WI38 (cell line): ENCODE results near the gene UCMA.
"Not testable (repeated sequence)": the region's sequence is repeated elsewhere in the genome, so short reads cannot be mapped to it uniquely, and the experiment has no call there.

ENCODE experiments used
- H3K4me3 ChIP-seq: 2 replicates; pipeline ENCODE4 v1.5.1; 2011; ENCODE audit warnings: low read depth, mild to moderate bottlenecking, control low read depth, low read length
- TF ChIP-seq, protein P1 (sequence below): IDR thresholded peaks from 2 replicates; pipeline ENCODE4 v1.5.1; 2012; ENCODE audit warnings: low read depth, mild to moderate bottlenecking, control low read depth, low read length

The UCMA gene

GRCh38 chr10:13247246-13247645 lies 13.1 kb upstream of the UCMA start:
- TF ChIP-seq, protein P1, sequence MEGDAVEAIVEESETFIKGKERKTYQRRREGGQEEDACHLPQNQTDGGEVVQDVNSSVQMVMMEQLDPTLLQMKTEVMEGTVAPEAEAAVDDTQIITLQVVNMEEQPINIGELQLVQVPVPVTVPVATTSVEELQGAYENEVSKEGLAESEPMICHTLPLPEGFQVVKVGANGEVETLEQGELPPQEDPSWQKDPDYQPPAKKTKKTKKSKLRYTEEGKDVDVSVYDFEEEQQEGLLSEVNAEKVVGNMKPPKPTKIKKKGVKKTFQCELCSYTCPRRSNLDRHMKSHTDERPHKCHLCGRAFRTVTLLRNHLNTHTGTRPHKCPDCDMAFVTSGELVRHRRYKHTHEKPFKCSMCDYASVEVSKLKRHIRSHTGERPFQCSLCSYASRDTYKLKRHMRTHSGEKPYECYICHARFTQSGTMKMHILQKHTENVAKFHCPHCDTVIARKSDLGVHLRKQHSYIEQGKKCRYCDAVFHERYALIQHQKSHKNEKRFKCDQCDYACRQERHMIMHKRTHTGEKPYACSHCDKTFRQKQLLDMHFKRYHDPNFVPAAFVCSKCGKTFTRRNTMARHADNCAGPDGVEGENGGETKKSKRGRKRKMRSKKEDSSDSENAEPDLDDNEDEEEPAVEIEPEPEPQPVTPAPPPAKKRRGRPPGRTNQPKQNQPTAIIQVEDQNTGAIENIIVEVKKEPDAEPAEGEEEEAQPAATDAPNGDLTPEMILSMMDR = no peak
- no peak overlapping the region for H3K4me3 ChIP-seq

DNA sequence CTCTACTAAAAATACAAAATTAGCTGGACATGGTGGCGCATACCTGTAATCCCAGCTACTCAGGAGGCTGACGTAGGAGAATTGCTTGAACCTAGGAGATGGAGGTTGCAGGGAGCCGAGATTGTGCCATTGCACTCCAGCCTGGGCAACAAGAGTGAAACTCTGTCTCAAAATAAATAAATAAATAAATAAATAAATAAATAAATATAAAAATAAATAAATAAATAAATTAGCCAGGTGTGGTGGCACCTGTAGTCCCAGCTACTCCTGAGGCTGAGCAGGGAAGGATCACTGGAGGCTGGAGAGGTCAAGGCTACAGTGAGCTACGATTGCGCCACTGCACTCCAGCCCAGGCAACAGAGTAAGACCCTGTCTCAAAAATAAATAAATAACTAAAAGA lies 8.1 kb upstream of the UCMA start:
- not testable (repeated sequence) for H3K4me3 ChIP-seq

- no peak overlapping the region for H3K4me3 ChIP-seq
- TF ChIP-seq, protein P1 = no peak
Measured at GRCh38 chr10:13241613-13242012, 7.4 kb upstream of the UCMA start.

DNA sequence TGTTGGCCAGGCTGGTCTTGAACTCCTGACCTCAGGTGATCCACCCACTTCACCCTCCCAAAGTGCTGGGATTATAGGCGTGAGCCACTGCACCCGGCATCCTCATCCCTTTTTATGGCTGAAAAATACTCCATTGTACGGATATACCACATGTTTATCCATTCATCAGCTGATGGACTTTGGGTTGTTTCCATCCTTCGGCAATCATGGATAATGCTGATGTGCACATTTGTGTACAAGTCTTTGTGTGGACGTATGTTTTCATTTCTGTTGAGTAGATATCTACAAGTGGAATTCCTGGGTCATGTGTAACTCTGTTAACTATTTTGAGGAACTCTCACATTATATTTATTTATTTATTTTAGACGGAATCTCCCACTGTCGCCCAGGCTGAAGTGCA lies 5.7 kb upstream of the UCMA start:
- TF ChIP-seq, protein P1 = no peak
- H3K4me3 ChIP-seq = no peak overlapping the region

GRCh38 chr10:13238271-13239077 lies 4.3 kb upstream of the UCMA start:
- TF ChIP-seq, protein P1 = no peak
- no peak overlapping the region for H3K4me3 ChIP-seq

GRCh38 chr10:13236638-13237037 lies 2.5 kb upstream of the UCMA start:
- TF ChIP-seq, protein P1 = no peak
- H3K4me3 ChIP-seq = no peak overlapping the region

DNA sequence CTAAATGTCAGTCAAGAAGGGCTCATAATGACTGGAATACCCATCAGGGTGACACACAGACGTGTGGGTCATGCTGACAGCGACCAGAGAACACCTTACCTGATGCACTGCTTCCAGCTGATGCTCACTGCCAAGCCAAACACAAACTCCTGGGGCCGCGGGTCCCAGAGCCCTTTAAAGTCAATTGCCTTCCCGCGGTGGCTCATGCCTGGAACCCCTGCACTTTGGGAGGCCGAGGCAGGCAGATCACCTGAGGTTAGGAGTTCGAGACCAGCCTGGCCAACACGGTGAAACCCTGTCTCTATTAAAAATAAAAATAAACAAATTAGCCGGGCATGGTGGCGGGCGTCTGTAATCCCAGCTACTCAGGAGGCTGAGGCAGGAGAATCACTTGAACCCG lies 562 bp upstream of the UCMA start:
- not testable (repeated sequence) for H3K4me3 ChIP-seq

DNA sequence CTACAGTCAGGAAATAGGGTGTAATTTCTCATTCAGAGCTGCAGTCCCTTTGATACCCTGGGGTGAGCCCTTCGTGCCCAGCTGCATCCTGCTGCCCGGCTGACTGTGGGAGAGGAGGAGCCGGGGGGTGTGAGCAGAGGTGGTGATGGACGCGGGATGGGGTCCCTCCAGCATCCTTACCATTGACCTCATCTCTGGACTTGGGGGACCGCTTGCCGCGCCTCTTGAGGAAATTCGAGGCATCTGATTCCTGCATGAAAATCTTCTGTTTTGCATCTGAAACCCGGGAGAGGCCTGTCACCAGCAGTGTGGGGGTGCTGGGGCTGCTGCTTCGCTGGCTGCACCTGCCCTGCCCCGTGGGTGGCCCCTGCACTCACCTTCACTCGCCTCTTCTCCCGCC lies 816 bp downstream of the UCMA start:
- TF ChIP-seq, protein P1 = no peak
- H3K4me3 ChIP-seq = no peak overlapping the region
